Nephron progenitor cell (in vitro differentiated cells): Measurements from ENCODE around the gene PMPCB.

Source experiments
- DNase-seq: peaks from one replicate; pipeline ENCODE4 v3.0.0; 2021
- H3K27ac Mint-ChIP-seq: 2 replicates; pipeline ENCODE4 v1.8.0; 2021; ENCODE audit warnings: mild to moderate bottlenecking, moderate library complexity, mixed read lengths
- H3K27me3 Mint-ChIP-seq: 2 replicates; pipeline ENCODE4 v1.8.0; 2021; ENCODE audit warnings: mild to moderate bottlenecking, low read depth, mixed read lengths; ENCODE audit not compliant: poor library complexity
- H3K36me3 Mint-ChIP-seq: 2 replicates; pipeline ENCODE4 v1.8.0; 2021; ENCODE audit warnings: low read depth, mixed read lengths
- H3K4me1 Mint-ChIP-seq: 2 replicates; pipeline ENCODE4 v1.8.0; 2021; ENCODE audit warnings: mixed read lengths
- H3K4me3 Mint-ChIP-seq: 2 replicates; pipeline ENCODE4 v1.8.0; 2021; ENCODE audit warnings: mild to moderate bottlenecking, moderate library complexity, mixed read lengths
- H3K9me3 Mint-ChIP-seq: 2 replicates; pipeline ENCODE4 v1.8.0; 2021; ENCODE audit warnings: mild to moderate bottlenecking, moderate library complexity, mixed read lengths
- CTCF ChIP-seq: fragments of 200-600 bp; sonication (generic); IDR thresholded peaks from 2 replicates; pipeline ENCODE4 v1.5.0; 2021; ENCODE audit warnings: antibody characterized with exemption

The PMPCB gene

GRCh38 chr7:103307503-103308231 lies 10.4 kb downstream of the PMPCB start:
- H3K27ac Mint-ChIP-seq, result no peak overlapping the region
- H3K9me3 Mint-ChIP-seq, result no peaks in the 10 kb centered on the region
- no peaks in the 10 kb centered on the region for H3K4me1 Mint-ChIP-seq
- TF ChIP-seq CTCF, result no peak
- H3K27me3 Mint-ChIP-seq, result no peaks in the 10 kb centered on the region
- peaks cover 79% of the 10 kb centered on the region for H3K36me3 Mint-ChIP-seq
- no peak overlapping the region for H3K4me3 Mint-ChIP-seq
- no peak for DNase-seq

- H3K4me1 Mint-ChIP-seq, result no peaks in the 10 kb centered on the region
- DNase-seq, result no peak
- H3K27ac Mint-ChIP-seq, result no peak overlapping the region
- no peak overlapping the region for H3K4me3 Mint-ChIP-seq
- peaks cover 73% of the 10 kb centered on the region for H3K36me3 Mint-ChIP-seq
- TF ChIP-seq CTCF, result no peak
- H3K27me3 Mint-ChIP-seq, result no peaks in the 10 kb centered on the region
- H3K9me3 Mint-ChIP-seq, result no peaks in the 10 kb centered on the region
Measured at GRCh38 chr7:103314852-103315251, 17.6 kb downstream of the PMPCB start.

DNA sequence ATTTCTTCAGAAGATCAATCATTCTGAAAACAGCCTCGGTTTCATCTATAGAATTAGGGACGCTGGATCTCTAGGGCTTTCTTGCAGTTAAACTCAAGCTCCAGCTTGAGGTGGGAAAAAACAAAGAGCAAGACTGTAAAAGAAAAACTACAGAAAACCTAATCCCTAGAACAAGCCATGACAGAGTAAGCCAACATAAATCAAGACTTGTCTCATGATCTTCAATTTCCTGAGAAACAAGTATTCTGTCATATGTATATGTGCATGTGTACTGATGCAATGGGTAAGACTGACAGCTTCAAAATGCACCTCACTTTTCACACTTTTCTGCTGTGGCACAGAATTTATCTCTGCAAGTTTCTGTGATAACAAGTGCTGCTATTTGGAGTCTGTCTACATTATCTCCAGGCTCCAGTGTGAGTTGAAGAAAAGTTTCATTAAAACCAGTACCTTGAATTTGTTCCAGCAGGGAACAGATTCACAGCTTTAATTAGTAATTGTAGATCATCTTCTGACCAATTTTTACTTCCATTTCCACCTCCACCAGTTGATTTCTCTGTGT lies 19.2 kb downstream of the PMPCB start:
- peaks cover 67% of the 10 kb centered on the region for H3K36me3 Mint-ChIP-seq
- no peak overlapping the region for H3K4me3 Mint-ChIP-seq
- H3K9me3 Mint-ChIP-seq, result no peaks in the 10 kb centered on the region
- no peak for DNase-seq
- H3K4me1 Mint-ChIP-seq, result no peaks in the 10 kb centered on the region
- no peaks in the 10 kb centered on the region for H3K27me3 Mint-ChIP-seq
- peak overlapping the region; percentile 47 for H3K27ac Mint-ChIP-seq
- no peak for TF ChIP-seq CTCF

- Mint-ChIP-seq H3K27me3 (no peaks in the 10 kb centered on the region), H3K27ac (peak overlapping the region; percentile 47), H3K9me3 (no peaks in the 10 kb centered on the region), H3K4me3 (no peak overlapping the region), H3K4me1 (no peaks in the 10 kb centered on the region), H3K36me3 (peaks cover 66% of the 10 kb centered on the region)
- TF ChIP-seq CTCF, result no peak
- no peak for DNase-seq
Measured at GRCh38 chr7:103317009-103317408, 19.8 kb downstream of the PMPCB start.

GRCh38 chr7:103325744-103326143 lies 28.5 kb downstream of the PMPCB start:
- no peak for TF ChIP-seq CTCF
- Mint-ChIP-seq H3K27me3 (no peaks in the 10 kb centered on the region), H3K4me3 (no peak overlapping the region), H3K27ac (no peak overlapping the region), H3K4me1 (no peaks in the 10 kb centered on the region), H3K36me3 (peaks cover 39% of the 10 kb centered on the region), H3K9me3 (no peaks in the 10 kb centered on the region)
- no peak for DNase-seq

DNA sequence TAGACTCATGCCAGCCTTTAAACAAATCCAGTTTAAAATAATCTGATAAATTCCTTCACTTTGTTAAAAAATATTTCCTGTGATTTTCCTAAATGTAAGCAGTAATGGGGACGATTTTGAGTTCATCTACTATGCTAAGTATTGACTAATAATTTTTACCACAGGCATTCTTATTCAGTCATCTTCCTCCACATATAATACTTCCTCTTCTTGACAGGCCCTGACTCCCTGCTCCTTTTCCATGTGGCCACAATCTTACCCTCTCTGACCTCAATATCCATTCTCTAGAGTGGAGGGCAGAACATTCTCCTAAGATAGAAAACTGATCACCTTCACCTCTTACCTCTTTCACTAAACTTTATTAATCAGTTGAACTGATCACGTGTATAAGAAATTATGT lies 39.5 kb downstream of the PMPCB start:
- TF ChIP-seq CTCF, result no peak
- Mint-ChIP-seq H3K4me3 (no peak overlapping the region), H3K9me3 (no peaks in the 10 kb centered on the region), H3K27ac (no peak overlapping the region), H3K36me3 (peaks cover 76% of the 10 kb centered on the region), H3K4me1 (peaks cover under 1% of the 10 kb centered on the region), H3K27me3 (no peaks in the 10 kb centered on the region)
- no peak for DNase-seq
